WTC11 (cell line): ENCODE measurements around the gene GGA2. TPM values are rescaled to one million over a fixed set of nuclear protein-coding genes. Genes with fewer than 3 reads are reported as not detected.

Experiments used
- ATAC-seq: fragments of 200-7000 bp; cut with Tn5 transposase; 2 replicates; pipeline ENCODE4 v1.10.0; 2021; ENCODE audit warnings: mild to moderate bottlenecking, moderate library complexity
- CTCF ChIA-PET: fragments of 300-600 bp; sonication (Branson Sonifier 250); formaldehyde crosslinking; loops from one replicate; lab custom pipeline; 2021; ENCODE audit warnings: antibody characterized with exemption; lab: Charles Lee
- POLR2A ChIA-PET: fragments of 350-600 bp; sonication (Branson Sonifier 250); formaldehyde crosslinking; loops from one replicate; lab custom pipeline; 2021; ENCODE audit warnings: antibody characterized with exemption; lab: Charles Lee
- DNase-seq: peaks from one replicate; pipeline ENCODE4 v3.0.0; 2021; ENCODE audit warnings: low spot score
- H3K27ac Mint-ChIP-seq: 2 replicates; pipeline ENCODE4 v1.8.0; 2021; ENCODE audit warnings: mixed read lengths
- H3K27me3 Mint-ChIP-seq: 2 replicates; pipeline ENCODE4 v1.8.0; 2021; ENCODE audit warnings: low read depth, mild to moderate bottlenecking, moderate library complexity, mixed read lengths
- H3K36me3 Mint-ChIP-seq: 2 replicates; pipeline ENCODE4 v1.8.0; 2021; ENCODE audit warnings: mixed read lengths
- H3K4me1 Mint-ChIP-seq: 2 replicates; pipeline ENCODE4 v1.8.0; 2022; ENCODE audit warnings: mixed read lengths
- H3K4me3 Mint-ChIP-seq: 2 replicates; pipeline ENCODE4 v1.8.0; 2021; ENCODE audit warnings: mild to moderate bottlenecking, moderate library complexity, mixed read lengths
- H3K9me3 Mint-ChIP-seq: 2 replicates; pipeline ENCODE4 v1.8.0; 2021; ENCODE audit warnings: mixed read lengths
- ETV6 ChIP-seq: sonication (generic); formaldehyde crosslinking; IDR thresholded peaks from 2 replicates; pipeline ENCODE4 v1.8.1; 2022; ENCODE audit warnings: mild to moderate bottlenecking, missing genetic modification reagents
- FOXP1 ChIP-seq: sonication (generic); formaldehyde crosslinking; IDR thresholded peaks from 2 replicates; pipeline ENCODE4 v1.8.0; 2022; ENCODE audit warnings: missing genetic modification reagents, mild to moderate bottlenecking, moderate library complexity, borderline replicate concordance
- GRHL2 ChIP-seq: fragments of 250-450 bp; sonication (Bioruptor Pico); IDR thresholded peaks from 2 replicates; pipeline ENCODE4 v1.8.0; 2022; ENCODE audit warnings: mild to moderate bottlenecking, moderate library complexity; ENCODE audit not compliant: insufficient replicate concordance, severe bottlenecking
- IRF2 ChIP-seq: sonication (generic); formaldehyde crosslinking; IDR thresholded peaks from 2 replicates; pipeline ENCODE4 v1.8.0; 2022; ENCODE audit warnings: low read depth, missing genetic modification reagents, borderline replicate concordance
- KAT7 ChIP-seq: sonication (generic); formaldehyde crosslinking; IDR thresholded peaks from 2 replicates; pipeline ENCODE4 v1.8.1; 2023; ENCODE audit warnings: missing genetic modification reagents, mild to moderate bottlenecking, borderline replicate concordance
- OVOL2 ChIP-seq: fragments of 250-450 bp; sonication (Bioruptor Pico); IDR thresholded peaks from 2 replicates; pipeline ENCODE4 v1.9.0; 2021; ENCODE audit warnings: mild to moderate bottlenecking, borderline replicate concordance
- SP1 ChIP-seq: sonication (generic); formaldehyde crosslinking; conservative IDR thresholded peaks from 2 replicates; pipeline ENCODE4 v1.8.1; 2022; ENCODE audit warnings: missing genetic modification reagents
- ZNF423 ChIP-seq: fragments of 250-450 bp; sonication (Bioruptor Pico); IDR thresholded peaks from 2 replicates; pipeline ENCODE4 v2.1.2; 2022; ENCODE audit warnings: mild to moderate bottlenecking, moderate library complexity
- total RNA-seq: library from RNA; stranded (reverse); gene quantifications from 3 replicates; pipeline ENCODE4 v1.2.3, GENCODE V29; 2021
- TF ChIP-seq, protein P1 (sequence below): sonication (generic); formaldehyde crosslinking; IDR thresholded peaks from 2 replicates; pipeline ENCODE4 v1.8.1; 2022; ENCODE audit warnings: missing genetic modification reagents, borderline replicate concordance
- TF ChIP-seq, protein P2 (sequence below): sonication (generic); formaldehyde crosslinking; IDR thresholded peaks from 2 replicates; pipeline ENCODE4 v1.8.0; 2022; ENCODE audit warnings: mild to moderate bottlenecking, missing genetic modification reagents
- TF ChIP-seq, protein P3 (sequence below): fragments of 200-600 bp; IDR thresholded peaks from 2 replicates; pipeline ENCODE4 v1.8.0; 2022; ENCODE audit warnings: antibody characterized with exemption
- TF ChIP-seq, protein P4 (sequence below): sonication (generic); formaldehyde crosslinking; IDR thresholded peaks from 2 replicates; pipeline ENCODE4 v1.8.1; 2023; ENCODE audit warnings: mild to moderate bottlenecking, missing genetic modification reagents, moderate library complexity
- TF ChIP-seq, protein P5 (sequence below): fragments of 250-450 bp; sonication (Bioruptor Pico); IDR thresholded peaks from 2 replicates; pipeline ENCODE4 v1.9.0; 2021; ENCODE audit warnings: moderate library complexity, mild to moderate bottlenecking, inconsistent platforms, borderline replicate concordance
- TF ChIP-seq, protein P6 (sequence below): fragments of 250-450 bp; sonication (Bioruptor Pico); IDR thresholded peaks from 2 replicates; pipeline ENCODE4 v1.9.0; 2021; ENCODE audit warnings: mild to moderate bottlenecking
- TF ChIP-seq, protein P7 (sequence below): fragments of 250-450 bp; sonication (Bioruptor Pico); IDR thresholded peaks from 2 replicates; pipeline ENCODE4 v2.1.2; 2022; ENCODE audit warnings: mild to moderate bottlenecking, moderate library complexity

Gene GGA2
- total RNA-seq, 1 experiment from 2014 or later, result 107 TPM

DNA sequence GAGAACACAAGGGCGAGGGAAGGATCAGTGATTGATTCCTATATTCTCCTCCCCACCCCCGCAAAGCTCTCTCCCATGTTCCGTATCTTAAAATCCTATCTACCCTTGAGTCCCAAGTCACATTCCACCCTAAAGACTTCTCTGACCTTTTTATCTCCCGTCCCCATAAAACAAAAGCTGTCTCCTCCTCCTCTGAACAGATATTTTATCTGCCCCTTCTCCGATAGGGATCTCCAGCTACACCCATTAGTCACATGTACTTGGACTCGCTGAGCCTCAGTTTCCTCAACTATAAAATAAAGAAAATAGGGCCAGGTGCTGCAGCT, 12.8 kb downstream of the GGA2 start (continued):
- TF ChIP-seq, protein P1, sequence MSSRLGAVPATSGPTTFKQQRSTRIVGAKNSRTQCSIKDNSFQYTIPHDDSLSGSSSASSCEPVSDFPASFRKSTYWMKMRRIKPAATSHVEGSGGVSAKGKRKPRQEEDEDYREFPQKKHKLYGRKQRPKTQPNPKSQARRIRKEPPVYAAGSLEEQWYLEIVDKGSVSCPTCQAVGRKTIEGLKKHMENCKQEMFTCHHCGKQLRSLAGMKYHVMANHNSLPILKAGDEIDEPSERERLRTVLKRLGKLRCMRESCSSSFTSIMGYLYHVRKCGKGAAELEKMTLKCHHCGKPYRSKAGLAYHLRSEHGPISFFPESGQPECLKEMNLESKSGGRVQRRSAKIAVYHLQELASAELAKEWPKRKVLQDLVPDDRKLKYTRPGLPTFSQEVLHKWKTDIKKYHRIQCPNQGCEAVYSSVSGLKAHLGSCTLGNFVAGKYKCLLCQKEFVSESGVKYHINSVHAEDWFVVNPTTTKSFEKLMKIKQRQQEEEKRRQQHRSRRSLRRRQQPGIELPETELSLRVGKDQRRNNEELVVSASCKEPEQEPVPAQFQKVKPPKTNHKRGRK (CRISPR knock-in tag), result no peak
- no peak for TF ChIP-seq ZNF423
- TF ChIP-seq, protein P2, sequence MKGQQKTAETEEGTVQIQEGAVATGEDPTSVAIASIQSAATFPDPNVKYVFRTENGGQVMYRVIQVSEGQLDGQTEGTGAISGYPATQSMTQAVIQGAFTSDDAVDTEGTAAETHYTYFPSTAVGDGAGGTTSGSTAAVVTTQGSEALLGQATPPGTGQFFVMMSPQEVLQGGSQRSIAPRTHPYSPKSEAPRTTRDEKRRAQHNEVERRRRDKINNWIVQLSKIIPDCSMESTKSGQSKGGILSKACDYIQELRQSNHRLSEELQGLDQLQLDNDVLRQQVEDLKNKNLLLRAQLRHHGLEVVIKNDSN, result no peak
- no peak for TF ChIP-seq OVOL2

DNA sequence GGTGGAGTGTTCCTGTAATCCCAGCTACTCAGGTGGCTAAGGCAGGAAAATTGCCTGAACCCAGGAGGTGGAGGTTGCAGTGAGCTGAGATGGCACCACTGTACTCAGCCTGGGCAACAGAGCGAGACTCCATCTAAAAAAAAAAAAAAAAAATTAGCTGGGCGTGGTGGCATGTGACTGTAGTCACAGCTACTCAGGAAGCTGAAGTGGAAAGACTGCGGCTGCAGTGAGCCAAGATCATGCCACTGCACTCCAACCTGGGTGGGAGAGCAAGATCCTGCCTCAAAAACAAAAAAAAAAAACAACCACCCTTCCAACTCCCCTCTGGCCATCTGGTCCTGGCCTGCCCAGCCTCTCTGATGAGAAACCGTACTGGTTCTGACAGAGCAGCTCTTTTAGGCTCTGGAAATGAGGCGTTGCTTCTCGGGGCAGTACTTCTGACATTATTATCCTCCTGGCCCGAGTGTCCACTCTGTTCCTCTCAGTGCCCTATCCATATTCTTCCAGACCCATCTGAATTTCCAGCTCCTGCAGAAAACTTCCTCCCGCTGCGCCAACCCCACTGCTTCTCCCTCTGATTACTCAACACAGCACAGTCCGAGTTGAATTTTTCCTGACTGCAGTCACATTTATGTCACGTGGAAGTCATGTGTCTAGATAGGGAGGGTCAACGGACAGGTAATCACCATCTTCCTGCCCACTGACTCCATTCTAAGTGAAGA, 13.3 kb downstream of the GGA2 start:
- peak overlapping the region; percentile 77 for H3K27ac Mint-ChIP-seq
- ChIA-PET POLR2A (no interaction called here), CTCF (interaction anchor here (1.0 kb wide), 1 partner anchor 60 kb away, joined by 3 read pairs; the partner anchor contains the start of genes EARS2 and UBFD1)

More for the DNA sequence above, 13.3 kb downstream of the GGA2 start:
- DNase-seq, result no peak
- Mint-ChIP-seq H3K4me3 (no peak overlapping the region), H3K4me1 (peaks cover 26% of the 10 kb centered on the region), H3K9me3 (no peaks in the 10 kb centered on the region), H3K36me3 (peaks cover 32% of the 10 kb centered on the region), H3K27me3 (no peaks in the 10 kb centered on the region)
- ATAC-seq, result no peak
- TF ChIP-seq FOXP1 (no peak), ETV6 (CRISPR knock-in tag) (no peak), GRHL2 (no peak), KAT7 (CRISPR knock-in tag) (no peak), SP1 (CRISPR knock-in tag) (no peak), IRF2 (CRISPR knock-in tag) (no peak)
- TF ChIP-seq, protein P3, sequence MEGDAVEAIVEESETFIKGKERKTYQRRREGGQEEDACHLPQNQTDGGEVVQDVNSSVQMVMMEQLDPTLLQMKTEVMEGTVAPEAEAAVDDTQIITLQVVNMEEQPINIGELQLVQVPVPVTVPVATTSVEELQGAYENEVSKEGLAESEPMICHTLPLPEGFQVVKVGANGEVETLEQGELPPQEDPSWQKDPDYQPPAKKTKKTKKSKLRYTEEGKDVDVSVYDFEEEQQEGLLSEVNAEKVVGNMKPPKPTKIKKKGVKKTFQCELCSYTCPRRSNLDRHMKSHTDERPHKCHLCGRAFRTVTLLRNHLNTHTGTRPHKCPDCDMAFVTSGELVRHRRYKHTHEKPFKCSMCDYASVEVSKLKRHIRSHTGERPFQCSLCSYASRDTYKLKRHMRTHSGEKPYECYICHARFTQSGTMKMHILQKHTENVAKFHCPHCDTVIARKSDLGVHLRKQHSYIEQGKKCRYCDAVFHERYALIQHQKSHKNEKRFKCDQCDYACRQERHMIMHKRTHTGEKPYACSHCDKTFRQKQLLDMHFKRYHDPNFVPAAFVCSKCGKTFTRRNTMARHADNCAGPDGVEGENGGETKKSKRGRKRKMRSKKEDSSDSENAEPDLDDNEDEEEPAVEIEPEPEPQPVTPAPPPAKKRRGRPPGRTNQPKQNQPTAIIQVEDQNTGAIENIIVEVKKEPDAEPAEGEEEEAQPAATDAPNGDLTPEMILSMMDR, result no peak
- TF ChIP-seq, protein P4, sequence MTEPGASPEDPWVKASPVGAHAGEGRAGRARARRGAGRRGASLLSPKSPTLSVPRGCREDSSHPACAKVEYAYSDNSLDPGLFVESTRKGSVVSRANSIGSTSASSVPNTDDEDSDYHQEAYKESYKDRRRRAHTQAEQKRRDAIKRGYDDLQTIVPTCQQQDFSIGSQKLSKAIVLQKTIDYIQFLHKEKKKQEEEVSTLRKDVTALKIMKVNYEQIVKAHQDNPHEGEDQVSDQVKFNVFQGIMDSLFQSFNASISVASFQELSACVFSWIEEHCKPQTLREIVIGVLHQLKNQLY (CRISPR knock-in tag), result no peak
- TF ChIP-seq, protein P5, sequence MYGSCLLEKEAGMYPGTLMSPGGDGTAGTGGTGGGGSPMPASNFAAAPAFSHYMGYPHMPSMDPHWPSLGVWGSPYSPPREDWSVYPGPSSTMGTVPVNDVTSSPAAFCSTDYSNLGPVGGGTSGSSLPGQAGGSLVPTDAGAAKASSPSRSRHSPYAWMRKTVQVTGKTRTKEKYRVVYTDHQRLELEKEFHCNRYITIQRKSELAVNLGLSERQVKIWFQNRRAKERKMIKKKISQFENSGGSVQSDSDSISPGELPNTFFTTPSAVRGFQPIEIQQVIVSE, result no peak
- TF ChIP-seq, protein P6, sequence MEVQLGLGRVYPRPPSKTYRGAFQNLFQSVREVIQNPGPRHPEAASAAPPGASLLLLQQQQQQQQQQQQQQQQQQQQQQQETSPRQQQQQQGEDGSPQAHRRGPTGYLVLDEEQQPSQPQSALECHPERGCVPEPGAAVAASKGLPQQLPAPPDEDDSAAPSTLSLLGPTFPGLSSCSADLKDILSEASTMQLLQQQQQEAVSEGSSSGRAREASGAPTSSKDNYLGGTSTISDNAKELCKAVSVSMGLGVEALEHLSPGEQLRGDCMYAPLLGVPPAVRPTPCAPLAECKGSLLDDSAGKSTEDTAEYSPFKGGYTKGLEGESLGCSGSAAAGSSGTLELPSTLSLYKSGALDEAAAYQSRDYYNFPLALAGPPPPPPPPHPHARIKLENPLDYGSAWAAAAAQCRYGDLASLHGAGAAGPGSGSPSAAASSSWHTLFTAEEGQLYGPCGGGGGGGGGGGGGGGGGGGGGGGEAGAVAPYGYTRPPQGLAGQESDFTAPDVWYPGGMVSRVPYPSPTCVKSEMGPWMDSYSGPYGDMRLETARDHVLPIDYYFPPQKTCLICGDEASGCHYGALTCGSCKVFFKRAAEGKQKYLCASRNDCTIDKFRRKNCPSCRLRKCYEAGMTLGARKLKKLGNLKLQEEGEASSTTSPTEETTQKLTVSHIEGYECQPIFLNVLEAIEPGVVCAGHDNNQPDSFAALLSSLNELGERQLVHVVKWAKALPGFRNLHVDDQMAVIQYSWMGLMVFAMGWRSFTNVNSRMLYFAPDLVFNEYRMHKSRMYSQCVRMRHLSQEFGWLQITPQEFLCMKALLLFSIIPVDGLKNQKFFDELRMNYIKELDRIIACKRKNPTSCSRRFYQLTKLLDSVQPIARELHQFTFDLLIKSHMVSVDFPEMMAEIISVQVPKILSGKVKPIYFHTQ (CRISPR knock-in tag), result no peak
- TF ChIP-seq, protein P7, sequence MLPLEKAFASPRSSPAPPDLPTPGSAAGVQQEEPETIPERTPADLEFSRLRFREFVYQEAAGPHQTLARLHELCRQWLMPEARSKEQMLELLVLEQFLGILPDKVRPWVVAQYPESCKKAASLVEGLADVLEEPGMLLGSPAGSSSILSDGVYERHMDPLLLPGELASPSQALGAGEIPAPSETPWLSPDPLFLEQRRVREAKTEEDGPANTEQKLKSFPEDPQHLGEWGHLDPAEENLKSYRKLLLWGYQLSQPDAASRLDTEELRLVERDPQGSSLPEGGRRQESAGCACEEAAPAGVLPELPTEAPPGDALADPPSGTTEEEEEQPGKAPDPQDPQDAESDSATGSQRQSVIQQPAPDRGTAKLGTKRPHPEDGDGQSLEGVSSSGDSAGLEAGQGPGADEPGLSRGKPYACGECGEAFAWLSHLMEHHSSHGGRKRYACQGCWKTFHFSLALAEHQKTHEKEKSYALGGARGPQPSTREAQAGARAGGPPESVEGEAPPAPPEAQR (CRISPR knock-in tag), result no peak
